Stimulated activated CD4-positive, alpha-beta T cell treated with anti-CD3 and anti-CD28 coated beads, Interleukin-12 subunit alpha, Interleukin-12 subunit beta, amount 100 ng/mL, for 24 hours (primary cell): Measurements from ENCODE around the gene NKX2-2.

Source experiments
- DNase-seq, 2 experiments: peaks; one replicate each; pipeline ENCODE4 v3.0.0-alpha.2; 2020; ENCODE audit warnings: low read depth in 2 of 2

The NKX2-2 gene

DNA sequence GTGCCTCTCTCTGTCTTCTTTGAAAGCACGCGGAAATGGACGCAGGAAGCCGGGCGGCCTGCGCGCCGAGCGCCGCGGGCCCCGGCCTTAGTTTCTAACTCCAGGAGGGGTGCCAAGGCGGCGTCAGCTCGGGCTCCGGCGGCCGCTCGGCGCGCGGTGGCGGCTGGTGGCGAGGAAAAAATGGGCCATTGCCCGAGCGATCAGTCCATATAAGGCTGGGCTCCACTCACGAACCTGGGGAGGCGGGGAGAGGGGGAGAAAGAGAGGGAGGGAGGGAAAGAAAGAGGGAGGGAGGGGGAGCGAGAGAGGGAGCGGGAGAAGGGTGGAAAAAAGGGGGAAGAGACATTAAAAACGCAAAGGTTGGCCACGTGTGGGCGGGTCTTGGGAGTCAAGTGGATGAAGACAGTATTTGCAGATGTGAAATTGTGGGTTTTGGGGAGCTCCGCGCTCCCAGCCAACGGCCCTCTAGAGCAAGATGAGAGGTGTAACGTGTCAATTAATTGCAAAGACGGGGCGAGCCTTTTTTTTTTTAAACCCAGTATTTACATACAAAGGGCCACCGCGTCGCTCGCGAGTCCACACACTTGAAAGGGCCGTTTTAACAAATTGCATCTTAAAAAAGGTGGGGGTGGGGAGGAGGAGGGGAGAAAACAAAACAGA lies at the start of gene NKX2-2:
Gene NKX2-2 (minus strand): TSS at position 184 of the 660 bp plus-strand sequence. CDS start 395 bp downstream, outside the sequence.
- no peak for DNase-seq

- DNase-seq = no peak
Measured at GRCh38 chr20:21562656-21563055, 48.8 kb upstream of the NKX2-2 start.

DNA sequence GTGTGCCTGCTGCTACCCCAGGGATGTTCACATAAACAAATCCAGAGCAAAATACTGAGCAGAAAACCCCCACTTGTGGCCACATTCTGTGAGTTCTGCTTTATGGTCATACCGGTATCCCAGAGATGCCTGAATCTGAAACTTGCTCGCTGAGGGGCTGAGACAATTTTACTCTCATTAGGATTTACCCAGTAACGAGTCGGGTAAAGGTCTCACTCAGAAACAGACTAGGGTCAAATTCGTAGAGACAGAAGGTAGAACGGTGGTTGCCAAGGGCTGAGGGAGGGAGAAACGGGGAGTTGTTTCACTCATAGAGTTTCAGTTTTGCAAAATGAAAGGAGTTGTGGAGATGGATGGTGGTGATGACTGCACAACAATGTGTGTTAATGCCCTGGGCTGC lies 45.4 kb upstream of the NKX2-2 start:
- DNase-seq = no peak

DNA sequence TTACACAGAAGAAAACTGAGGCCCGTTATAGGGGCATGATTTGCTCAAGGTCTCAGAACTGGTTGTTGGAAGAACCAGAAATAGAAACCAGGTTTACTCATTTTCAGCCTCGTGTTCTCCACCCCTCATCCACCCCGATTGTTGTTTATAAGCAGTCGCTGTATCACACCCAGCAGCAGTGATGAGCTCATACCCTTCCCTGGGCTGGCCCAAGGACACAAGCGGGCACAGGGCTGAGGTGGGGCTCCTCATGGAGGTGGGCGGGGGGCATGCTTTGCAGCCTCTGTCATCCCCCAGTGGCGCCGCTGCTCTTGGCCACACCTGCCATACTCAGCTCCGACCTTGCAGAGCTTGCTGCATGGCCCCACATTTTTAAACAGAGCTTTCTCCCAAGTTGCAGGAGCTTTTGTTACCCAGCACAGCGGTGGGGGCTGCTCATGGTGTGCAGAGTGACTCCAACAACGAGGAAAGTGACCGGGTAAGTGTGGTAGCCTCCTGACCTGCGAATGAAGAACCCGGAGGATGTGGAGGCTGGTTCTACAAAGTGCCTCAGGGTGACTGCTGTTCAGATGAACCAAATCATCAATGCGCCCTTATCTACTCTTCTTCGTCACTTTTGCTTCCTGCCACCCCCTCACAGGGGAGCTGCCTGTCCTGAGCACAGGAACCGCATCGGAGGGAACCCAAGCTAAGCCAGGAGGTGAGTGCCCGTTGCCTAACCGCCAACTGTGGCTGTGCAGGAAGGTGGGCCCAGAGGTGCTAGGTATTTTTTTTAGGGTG lies 43.6 kb upstream of the NKX2-2 start:
- no peak for DNase-seq

DNA sequence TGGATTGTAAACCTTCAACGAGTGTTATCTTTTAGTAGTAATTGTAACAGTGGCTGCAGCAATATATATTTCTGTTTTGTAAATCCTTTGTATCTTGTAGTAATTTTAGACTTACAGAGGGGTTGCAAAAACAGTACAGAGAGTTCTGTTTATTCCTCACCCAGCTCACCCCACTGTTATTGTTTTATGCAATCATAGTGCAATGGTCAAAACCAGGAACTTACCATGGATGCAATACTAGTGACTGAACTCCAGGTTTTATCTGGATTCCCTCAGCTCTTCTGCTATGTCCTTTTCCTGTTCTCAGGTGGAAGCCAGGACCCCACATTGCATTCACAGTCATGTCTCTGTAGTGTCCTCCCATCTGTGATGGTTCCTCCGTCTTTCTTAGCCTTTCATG lies 42.5 kb upstream of the NKX2-2 start:
- DNase-seq = no peak

- DNase-seq = no peak
Measured at GRCh38 chr20:21555470-21556120, 41.7 kb upstream of the NKX2-2 start.

DNA sequence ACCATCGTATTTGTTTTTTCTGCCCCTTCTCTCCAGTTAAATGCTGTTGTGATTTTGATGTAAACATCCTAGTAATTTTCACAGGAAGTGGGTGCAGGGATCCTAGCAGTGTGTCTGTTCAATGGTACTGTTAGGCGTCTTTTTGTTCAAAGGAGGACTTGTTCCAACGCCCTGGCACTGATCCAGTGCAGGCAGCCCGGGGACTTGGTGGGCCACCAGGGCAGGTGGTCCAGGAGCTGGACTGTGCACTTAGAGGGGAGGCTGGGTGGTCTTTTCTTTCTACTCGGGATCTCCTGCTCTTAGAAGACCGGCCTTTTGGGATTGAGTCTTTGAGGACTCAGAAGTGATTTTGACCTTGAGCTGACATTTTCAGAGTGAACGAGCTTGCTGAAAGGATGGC lies 41.1 kb upstream of the NKX2-2 start:
- no peak for DNase-seq

GRCh38 chr20:21554376-21554890 lies 40.6 kb upstream of the NKX2-2 start:
- DNase-seq = no peak

DNA sequence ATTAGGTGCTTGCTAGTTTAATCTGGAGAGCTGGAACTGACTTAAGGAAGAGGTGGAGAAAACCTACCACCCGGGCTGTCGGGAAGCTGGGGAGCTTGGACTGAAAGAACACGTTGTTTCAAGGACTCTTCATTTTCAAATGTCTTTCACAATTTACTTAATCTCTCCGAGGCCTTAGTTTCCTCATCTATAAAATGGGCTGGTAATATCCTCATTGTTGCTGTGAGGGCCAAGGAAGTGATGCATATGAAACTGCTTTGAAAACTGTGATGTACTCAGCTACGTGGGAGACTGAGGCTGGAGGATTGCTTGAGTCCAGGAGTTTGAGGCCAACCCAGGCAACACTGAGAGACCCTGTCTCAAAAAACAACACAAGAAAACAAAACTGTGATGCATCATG lies 36.7 kb upstream of the NKX2-2 start:
- DNase-seq = no peak

DNA sequence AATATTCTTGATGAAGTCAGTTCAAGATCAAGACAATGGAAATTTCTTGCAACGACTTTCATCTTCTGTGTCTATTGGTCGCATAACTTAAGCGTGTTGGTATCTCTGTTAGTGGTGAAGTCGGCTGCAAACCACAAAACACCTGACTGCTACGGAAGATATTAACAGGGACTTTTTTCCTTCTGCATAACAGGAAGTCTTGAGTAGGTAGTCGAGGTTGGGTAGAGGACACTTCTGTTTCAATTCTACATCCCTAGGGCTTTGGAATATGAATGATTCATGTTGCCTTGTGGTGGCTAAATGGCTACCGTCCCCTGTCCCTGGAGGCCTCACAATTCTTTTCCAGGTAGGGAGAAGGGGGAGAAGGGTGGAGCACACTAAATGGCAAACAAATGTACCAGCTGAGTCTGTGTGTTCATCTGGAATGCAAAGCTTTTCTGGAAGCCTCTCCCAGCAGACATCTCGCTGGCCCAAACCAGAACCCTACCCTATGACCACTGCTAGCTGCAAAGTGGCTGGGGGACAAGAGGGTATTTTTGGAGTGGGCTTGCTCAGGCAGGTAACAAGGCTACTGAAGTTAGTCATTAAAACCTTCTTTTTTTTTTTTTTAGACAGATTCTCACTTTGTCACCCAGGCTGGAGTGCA lies 34.6 kb upstream of the NKX2-2 start:
- no peak for DNase-seq

GRCh38 chr20:21546355-21546754 lies 32.5 kb upstream of the NKX2-2 start:
- DNase-seq = no peak

DNA sequence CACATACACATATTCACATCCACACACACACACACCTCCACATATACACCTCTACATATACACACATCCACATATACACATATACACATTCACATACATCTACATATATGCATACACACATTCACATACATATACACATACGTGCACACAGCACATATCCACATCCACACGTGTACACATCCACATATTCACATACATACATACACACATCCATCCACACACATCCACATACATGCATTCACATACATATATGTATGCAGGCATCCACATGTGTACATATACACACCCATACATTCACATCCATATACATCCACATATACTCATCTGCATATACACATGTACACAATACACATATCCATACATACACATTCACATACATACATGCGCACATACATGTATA lies 25.6 kb upstream of the NKX2-2 start:
- DNase-seq = no peak

DNA sequence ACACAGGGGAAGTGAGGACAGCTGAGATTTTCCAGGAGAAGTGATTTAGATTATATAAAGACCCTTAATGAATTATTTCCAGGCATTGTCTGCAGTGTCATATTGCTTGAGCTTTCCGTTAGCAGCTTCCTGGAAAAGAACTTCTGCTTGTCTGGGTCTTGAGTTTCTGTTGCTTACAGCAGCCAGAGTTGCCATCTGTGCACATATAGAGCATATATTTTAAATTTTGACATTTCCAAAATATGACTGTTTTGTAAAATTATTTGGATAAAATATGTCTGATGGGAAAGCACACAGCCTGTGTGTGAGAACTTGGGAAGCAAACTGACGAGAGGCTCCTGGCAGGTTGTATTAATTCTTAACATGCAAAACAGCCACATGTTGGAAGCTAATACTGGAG lies 21.0 kb upstream of the NKX2-2 start:
- no peak for DNase-seq

GRCh38 chr20:21534453-21534852 lies 20.6 kb upstream of the NKX2-2 start:
- no peak for DNase-seq

DNA sequence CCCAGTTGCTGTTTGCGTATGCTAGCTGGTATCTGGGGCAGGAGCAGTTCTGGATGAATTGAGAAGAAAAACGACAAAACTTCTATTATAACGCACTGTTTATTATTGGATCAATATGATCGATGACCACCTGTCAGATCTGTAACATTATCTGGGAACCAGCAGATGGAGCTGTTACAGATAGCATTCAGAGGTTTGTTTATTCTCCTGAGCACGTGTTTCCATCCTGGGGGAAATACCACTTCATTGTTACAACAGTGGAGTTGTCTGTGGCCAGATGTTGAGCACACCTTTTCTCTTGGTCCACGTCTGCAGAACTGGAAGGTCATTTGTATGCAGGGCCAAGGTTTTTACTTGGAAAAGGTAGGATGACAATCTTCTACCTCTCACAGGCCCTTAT lies 16.0 kb upstream of the NKX2-2 start:
- DNase-seq = no peak

DNA sequence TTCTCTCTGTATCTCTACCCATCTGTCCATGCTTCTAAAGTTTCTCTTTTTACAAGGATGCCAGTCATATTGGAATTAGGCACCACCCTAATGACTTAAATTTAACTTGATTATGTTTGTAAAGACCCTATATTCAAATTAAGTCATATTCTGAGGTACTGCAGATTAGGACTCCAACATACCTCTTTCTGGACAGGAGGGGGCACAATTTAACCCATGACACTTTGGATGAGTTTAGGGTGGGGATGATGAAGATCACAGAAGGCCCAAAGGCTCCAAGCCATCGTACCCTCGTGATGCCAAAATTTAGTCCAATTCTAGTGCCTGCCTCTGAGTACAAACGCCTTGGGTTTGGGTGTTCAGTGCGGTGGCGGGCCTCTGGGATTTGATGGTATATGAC lies 15.0 kb upstream of the NKX2-2 start:
- no peak for DNase-seq

DNA sequence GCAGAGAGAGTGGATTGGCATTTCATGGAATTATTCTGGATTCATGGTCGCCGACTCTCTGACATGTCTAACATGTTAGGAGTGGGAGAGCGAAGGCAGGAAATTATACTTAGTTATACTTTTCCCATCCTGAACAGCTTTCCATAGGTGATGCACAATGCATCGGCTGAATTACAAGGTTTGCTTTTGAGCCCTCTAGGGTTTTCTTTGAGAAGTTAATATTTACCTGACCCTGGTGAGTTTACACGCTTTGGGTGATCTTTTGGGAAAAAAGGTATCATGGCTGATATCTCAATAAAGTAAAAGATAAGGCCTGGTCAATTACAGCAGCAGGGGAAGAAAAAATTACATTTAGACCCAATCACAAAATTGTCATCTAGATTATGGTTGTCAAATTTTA lies 14.0 kb upstream of the NKX2-2 start:
- DNase-seq = no peak

- DNase-seq = no peak
Measured at GRCh38 chr20:21526776-21527175, 12.9 kb upstream of the NKX2-2 start.

DNA sequence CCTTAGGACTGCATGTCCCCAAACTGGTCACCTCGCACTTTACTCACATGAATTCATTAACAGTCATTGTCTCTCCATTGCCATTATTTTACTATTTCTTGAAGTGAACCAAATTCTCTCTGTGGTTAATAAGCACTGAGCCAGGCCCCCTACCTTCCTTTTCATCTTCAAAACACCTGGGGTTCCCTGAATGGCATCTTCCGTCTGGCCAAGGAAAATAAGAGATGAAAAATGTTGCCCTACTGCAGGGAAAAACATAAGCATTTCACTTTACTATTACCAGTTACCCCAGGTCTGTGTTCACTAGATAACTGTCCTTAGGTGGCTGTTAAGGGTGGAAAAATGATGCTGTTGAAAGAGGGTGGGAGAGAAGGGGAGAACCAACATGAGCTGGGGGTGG lies 10.0 kb upstream of the NKX2-2 start:
- DNase-seq = no peak

GRCh38 chr20:21523281-21523868 lies 9.5 kb upstream of the NKX2-2 start:
- no peak for DNase-seq

DNA sequence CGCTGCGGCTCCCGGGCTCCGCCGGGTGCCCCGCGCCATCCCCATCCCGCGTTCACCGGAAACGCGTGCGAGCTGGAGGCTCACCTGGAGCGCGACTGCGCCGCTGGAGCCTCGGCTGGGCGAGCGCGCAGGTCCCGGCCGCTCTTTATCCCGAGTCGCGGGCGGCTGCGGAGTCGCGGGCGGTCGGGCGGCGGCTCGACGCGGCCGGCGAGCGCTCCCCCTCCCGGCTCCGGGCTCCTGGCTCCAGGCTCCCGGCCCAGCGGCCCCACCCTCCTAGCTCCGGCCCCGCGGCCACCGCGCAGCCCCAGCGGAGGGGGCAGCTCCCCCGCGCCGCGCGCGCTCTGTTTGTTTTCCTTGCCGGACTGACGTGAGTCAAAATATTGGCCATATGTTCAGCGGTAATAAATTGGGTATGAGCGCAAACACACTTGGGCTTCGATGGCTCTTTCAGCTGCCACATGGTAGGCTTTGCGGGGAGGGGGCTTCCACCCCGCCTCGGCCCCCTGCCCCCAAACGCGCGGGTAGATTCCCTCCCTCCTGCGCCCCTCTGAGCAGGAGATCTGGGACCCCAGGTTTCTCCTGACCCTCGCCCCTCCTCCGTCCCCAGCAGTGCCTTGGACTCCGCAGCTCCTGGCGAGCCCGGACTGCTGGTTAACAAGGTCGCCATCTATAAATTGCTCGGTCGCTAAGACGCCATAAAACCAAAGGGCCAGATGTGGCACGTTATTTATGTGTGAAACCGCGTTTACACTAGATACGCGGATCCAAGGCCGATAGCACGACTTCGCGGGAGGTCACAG lies 8.8 kb upstream of the NKX2-2 start:
- no peak for DNase-seq
